Rectal smooth muscle tissue (tissue), 1 donor: Measurements from ENCODE around the gene RBM12.

Experiments used
- H3K27ac ChIP-seq: one replicate; pipeline ENCODE4 v1.7.0; 2013; ENCODE audit warnings: low read depth, low read length, inconsistent platforms
- H3K27me3 ChIP-seq: one replicate; pipeline ENCODE4 v1.7.0; 2013; ENCODE audit warnings: low read length; ENCODE audit not compliant: control insufficient read depth, insufficient read depth
- H3K36me3 ChIP-seq: one replicate; pipeline ENCODE4 v1.7.0; 2013; ENCODE audit warnings: low read length; ENCODE audit not compliant: control insufficient read depth, insufficient read depth
- H3K4me1 ChIP-seq: one replicate; pipeline ENCODE4 v1.7.0; 2013; ENCODE audit warnings: low read length; ENCODE audit not compliant: control insufficient read depth, insufficient read depth
- H3K4me3 ChIP-seq: one replicate; pipeline ENCODE4 v1.7.0; 2013; ENCODE audit warnings: low read length
- H3K9ac ChIP-seq: one replicate; pipeline ENCODE4 v1.7.0; 2013; ENCODE audit warnings: low read length

Gene RBM12

GRCh38 chr20:35606127-35606526, 58.6 kb downstream of the RBM12 start:
- Histone ChIP-seq H3K9ac (no peak overlapping the region), H3K27me3 (no peaks in the 10 kb centered on the region), H3K4me3 (no peak overlapping the region), H3K4me1 (no peaks in the 10 kb centered on the region), H3K36me3 (no peaks in the 10 kb centered on the region), H3K27ac (no peak overlapping the region)

- H3K36me3 ChIP-seq: no peaks in the 10 kb centered on the region
- no peak overlapping the region for H3K9ac ChIP-seq
- no peak overlapping the region for H3K27ac ChIP-seq
- H3K4me3 ChIP-seq: no peak overlapping the region
- H3K4me1 ChIP-seq: no peaks in the 10 kb centered on the region
- H3K27me3 ChIP-seq: peaks cover 9% of the 10 kb centered on the region
Measured at GRCh38 chr20:35604449-35604747, 60.3 kb downstream of the RBM12 start.

GRCh38 chr20:35603695-35604448, 60.8 kb downstream of the RBM12 start:
- no peak overlapping the region for H3K9ac ChIP-seq
- H3K36me3 ChIP-seq: no peaks in the 10 kb centered on the region
- H3K4me3 ChIP-seq: no peak overlapping the region
- H3K27ac ChIP-seq: no peak overlapping the region
- no peaks in the 10 kb centered on the region for H3K4me1 ChIP-seq
- H3K27me3 ChIP-seq: peaks cover 9% of the 10 kb centered on the region

- Histone ChIP-seq H3K4me3 (no peak overlapping the region), H3K27ac (no peak overlapping the region), H3K36me3 (no peaks in the 10 kb centered on the region), H3K27me3 (peaks cover 9% of the 10 kb centered on the region), H3K4me1 (no peaks in the 10 kb centered on the region), H3K9ac (no peak overlapping the region)
Measured at GRCh38 chr20:35602851-35603495, 61.7 kb downstream of the RBM12 start.

- peak overlapping the region; percentile 58 for H3K4me3 ChIP-seq
- H3K4me1 ChIP-seq: no peaks in the 10 kb centered on the region
- H3K9ac ChIP-seq: no peak overlapping the region
- H3K36me3 ChIP-seq: no peaks in the 10 kb centered on the region
- H3K27ac ChIP-seq: no peak overlapping the region
- H3K27me3 ChIP-seq: peaks cover 9% of the 10 kb centered on the region
Measured at GRCh38 chr20:35601990-35602389, 62.7 kb downstream of the RBM12 start.

GRCh38 chr20:35600993-35601973, 63.4 kb downstream of the RBM12 start:
- Histone ChIP-seq H3K4me3 (peak overlapping the region; percentile 58), H3K27ac (no peak overlapping the region), H3K9ac (no peak overlapping the region), H3K36me3 (no peaks in the 10 kb centered on the region), H3K4me1 (no peaks in the 10 kb centered on the region), H3K27me3 (peaks cover 9% of the 10 kb centered on the region)

- Histone ChIP-seq H3K4me1 (no peaks in the 10 kb centered on the region), H3K36me3 (no peaks in the 10 kb centered on the region), H3K4me3 (peak overlapping the region; percentile 58), H3K9ac (no peak overlapping the region), H3K27ac (no peak overlapping the region), H3K27me3 (peaks cover 9% of the 10 kb centered on the region)
Measured at GRCh38 chr20:35600176-35600992, 64.3 kb downstream of the RBM12 start.

- Histone ChIP-seq H3K9ac (no peak overlapping the region), H3K4me1 (no peaks in the 10 kb centered on the region), H3K27me3 (peaks cover 9% of the 10 kb centered on the region), H3K36me3 (no peaks in the 10 kb centered on the region), H3K27ac (no peak overlapping the region), H3K4me3 (no peak overlapping the region)
Measured at GRCh38 chr20:35599776-35600120, 65.0 kb downstream of the RBM12 start.
